Lower leg skin (tissue), 3 donors: Measurements from ENCODE around the gene RGS11.

Source experiments
- POLR2A ChIP-seq, 2 donors: fragments of 450-650 bp; IDR thresholded peaks; one replicate each; pipeline ENCODE4 v1.6.1; 2016 to 2017; ENCODE audit warnings: antibody characterized with exemption in 2 of 2, mild to moderate bottlenecking in 1 of 2, moderate library complexity in 1 of 2
- TF ChIP-seq, protein P1 (sequence below), 3 donors: fragments of 450-650 bp; IDR thresholded peaks; one replicate each; pipeline ENCODE4 v1.5.1; 2016; ENCODE audit warnings: antibody characterized with exemption in 3 of 3, mild to moderate bottlenecking in 3 of 3, moderate library complexity in 2 of 3

DNA sequence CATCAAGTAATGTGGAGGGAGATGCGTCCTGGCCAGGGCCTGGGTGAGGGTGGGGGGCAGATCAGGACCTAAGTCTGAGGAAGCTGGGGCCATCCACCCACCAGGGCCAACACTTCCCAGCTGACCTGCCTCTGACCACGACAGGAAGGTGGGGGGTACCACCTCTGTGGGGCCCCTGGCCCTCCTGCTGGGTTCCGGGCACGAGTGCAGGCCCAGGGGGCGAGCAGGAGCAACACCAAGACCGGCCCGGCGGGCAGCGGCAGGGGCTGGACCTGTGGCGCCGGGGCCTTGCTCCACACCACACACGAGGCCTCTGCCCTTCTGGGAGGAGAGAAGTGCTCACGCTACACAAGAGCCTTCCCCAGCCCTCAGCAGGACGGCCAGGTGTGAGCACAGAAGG is 20.5 kb upstream of the RGS11 start:
- TF ChIP-seq, protein P1, sequence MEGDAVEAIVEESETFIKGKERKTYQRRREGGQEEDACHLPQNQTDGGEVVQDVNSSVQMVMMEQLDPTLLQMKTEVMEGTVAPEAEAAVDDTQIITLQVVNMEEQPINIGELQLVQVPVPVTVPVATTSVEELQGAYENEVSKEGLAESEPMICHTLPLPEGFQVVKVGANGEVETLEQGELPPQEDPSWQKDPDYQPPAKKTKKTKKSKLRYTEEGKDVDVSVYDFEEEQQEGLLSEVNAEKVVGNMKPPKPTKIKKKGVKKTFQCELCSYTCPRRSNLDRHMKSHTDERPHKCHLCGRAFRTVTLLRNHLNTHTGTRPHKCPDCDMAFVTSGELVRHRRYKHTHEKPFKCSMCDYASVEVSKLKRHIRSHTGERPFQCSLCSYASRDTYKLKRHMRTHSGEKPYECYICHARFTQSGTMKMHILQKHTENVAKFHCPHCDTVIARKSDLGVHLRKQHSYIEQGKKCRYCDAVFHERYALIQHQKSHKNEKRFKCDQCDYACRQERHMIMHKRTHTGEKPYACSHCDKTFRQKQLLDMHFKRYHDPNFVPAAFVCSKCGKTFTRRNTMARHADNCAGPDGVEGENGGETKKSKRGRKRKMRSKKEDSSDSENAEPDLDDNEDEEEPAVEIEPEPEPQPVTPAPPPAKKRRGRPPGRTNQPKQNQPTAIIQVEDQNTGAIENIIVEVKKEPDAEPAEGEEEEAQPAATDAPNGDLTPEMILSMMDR (IDR thresholded peaks at IDR 0.05): no peak
- no peak for TF ChIP-seq POLR2A (IDR thresholded peaks at IDR 0.05)
